Gastrocnemius medialis (tissue), 4 donors: ENCODE data around the gene SRF.

Source experiments
- POLR2A ChIP-seq, 2 donors: fragments of 450-650 bp; IDR thresholded peaks; one replicate each; pipeline ENCODE4 v1.6.1; 2017; ENCODE audit warnings: antibody characterized with exemption in 2 of 2, mild to moderate bottlenecking in 2 of 2, moderate library complexity in 2 of 2
- TF ChIP-seq, protein P1 (sequence below), 5 experiments: fragments of 450-650 bp in 3 of 5; fragments of 200-600 bp in 2 of 5; sonication (generic) in 2 of 5; IDR thresholded peaks in 4 of 5; conservative IDR thresholded peaks in 1 of 5; 1 replicate in 4 of 5; 2 replicates in 1 of 5; pipeline ENCODE4 v1.5.1; 2016 to 2019; ENCODE audit warnings: antibody characterized with exemption in 5 of 5, mild to moderate bottlenecking in 3 of 5, moderate library complexity in 3 of 5

- TF ChIP-seq POLR2A (IDR thresholded peaks at IDR 0.05): peak; percentile 50 to 72
- TF ChIP-seq, protein P1, sequence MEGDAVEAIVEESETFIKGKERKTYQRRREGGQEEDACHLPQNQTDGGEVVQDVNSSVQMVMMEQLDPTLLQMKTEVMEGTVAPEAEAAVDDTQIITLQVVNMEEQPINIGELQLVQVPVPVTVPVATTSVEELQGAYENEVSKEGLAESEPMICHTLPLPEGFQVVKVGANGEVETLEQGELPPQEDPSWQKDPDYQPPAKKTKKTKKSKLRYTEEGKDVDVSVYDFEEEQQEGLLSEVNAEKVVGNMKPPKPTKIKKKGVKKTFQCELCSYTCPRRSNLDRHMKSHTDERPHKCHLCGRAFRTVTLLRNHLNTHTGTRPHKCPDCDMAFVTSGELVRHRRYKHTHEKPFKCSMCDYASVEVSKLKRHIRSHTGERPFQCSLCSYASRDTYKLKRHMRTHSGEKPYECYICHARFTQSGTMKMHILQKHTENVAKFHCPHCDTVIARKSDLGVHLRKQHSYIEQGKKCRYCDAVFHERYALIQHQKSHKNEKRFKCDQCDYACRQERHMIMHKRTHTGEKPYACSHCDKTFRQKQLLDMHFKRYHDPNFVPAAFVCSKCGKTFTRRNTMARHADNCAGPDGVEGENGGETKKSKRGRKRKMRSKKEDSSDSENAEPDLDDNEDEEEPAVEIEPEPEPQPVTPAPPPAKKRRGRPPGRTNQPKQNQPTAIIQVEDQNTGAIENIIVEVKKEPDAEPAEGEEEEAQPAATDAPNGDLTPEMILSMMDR (IDR thresholded peaks at IDR 0.05 in 4 of 5, conservative IDR thresholded peaks at IDR 0.05 in 1 of 5): peak in 1 of 5 experiments; percentile 13
Observed at GRCh38 chr6:43181942-43182860, 11.1 kb downstream of the SRF start, which contains the start of gene CUL9.
